Adipocyte (in vitro differentiated cells): ENCODE measurements around the gene KIAA0319L.
A peak's percentile ranks its signal among the peaks of the same experiment; 100 is the strongest.

ENCODE experiments used
- DNase-seq: peaks from one replicate; pipeline ENCODE4 v3.0.0-alpha.2; 2015; ENCODE audit warnings: low read depth
- H3K27me3 ChIP-seq: replicated peaks from 2 replicates; pipeline ENCODE4 v1.7.0; 2013; ENCODE audit warnings: mild to moderate bottlenecking, low read length, moderate library complexity; ENCODE audit not compliant: control insufficient read depth, insufficient read depth
- H3K36me3 ChIP-seq: 2 replicates; pipeline ENCODE4 v1.7.0; 2013; ENCODE audit warnings: low read length, mild to moderate bottlenecking, moderate library complexity; ENCODE audit not compliant: control insufficient read depth, insufficient read depth, severe bottlenecking
- H3K4me1 ChIP-seq: 2 replicates; pipeline ENCODE4 v1.7.0; 2013; ENCODE audit warnings: mild to moderate bottlenecking, low read length, moderate library complexity; ENCODE audit not compliant: control insufficient read depth, insufficient read depth
- H3K4me3 ChIP-seq: 2 replicates; pipeline ENCODE4 v1.7.0; 2013; ENCODE audit warnings: mild to moderate bottlenecking, low read length, moderate library complexity
- H3K9ac ChIP-seq: 2 replicates; pipeline ENCODE4 v1.7.0; 2013; ENCODE audit warnings: mild to moderate bottlenecking, low read length, moderate library complexity
- H3K9me3 ChIP-seq: 2 replicates; pipeline ENCODE4 v1.7.0; 2013; ENCODE audit warnings: mild to moderate bottlenecking, low read length, moderate library complexity; ENCODE audit not compliant: control insufficient read depth

The KIAA0319L gene

GRCh38 chr1:35560256-35561225 is 3.3 kb upstream of the KIAA0319L start:
- no peaks in the 10 kb centered on the region for H3K9me3 ChIP-seq
- DNase-seq = no peak
- H3K9ac ChIP-seq = no peak overlapping the region
- H3K36me3 ChIP-seq = peaks cover 32% of the 10 kb centered on the region
- H3K4me1 ChIP-seq = peaks cover 15% of the 10 kb centered on the region
- no peaks in the 10 kb centered on the region for H3K27me3 ChIP-seq
- H3K4me3 ChIP-seq = no peak overlapping the region

GRCh38 chr1:35559317-35559944 is 2.2 kb upstream of the KIAA0319L start:
- Histone ChIP-seq H3K4me3 (no peak overlapping the region), H3K36me3 (peaks cover 28% of the 10 kb centered on the region), H3K9ac (peak overlapping the region; percentile 23), H3K27me3 (no peaks in the 10 kb centered on the region), H3K4me1 (peaks cover 26% of the 10 kb centered on the region), H3K9me3 (no peaks in the 10 kb centered on the region)
- DNase-seq = peak; percentile 17

- Histone ChIP-seq H3K9ac (peak overlapping the region; percentile 97), H3K27me3 (no peaks in the 10 kb centered on the region), H3K36me3 (peaks cover 23% of the 10 kb centered on the region), H3K9me3 (no peaks in the 10 kb centered on the region), H3K4me3 (peak overlapping the region; percentile 96), H3K4me1 (peaks cover 34% of the 10 kb centered on the region)
- DNase-seq = peak; percentile 59
Observed at GRCh38 chr1:35558374-35559316, 1.4 kb upstream of the KIAA0319L start.

GRCh38 chr1:35557611-35558373 is 589 bp upstream of the KIAA0319L start, which contains the start of gene NCDN:
TSS of gene NCDN (plus strand) at chr1:35557799. CDS start at chr1:35558191, 392 bp downstream.
- no peaks in the 10 kb centered on the region for H3K9me3 ChIP-seq
- peak within 1 kb of the TSS; percentile 96 for H3K4me3 ChIP-seq
- no peaks in the 10 kb centered on the region for H3K27me3 ChIP-seq
- peak within 1 kb of the TSS; percentile 97 for H3K9ac ChIP-seq
- peaks cover 16% of the 10 kb centered on the region for H3K36me3 ChIP-seq
- peak; percentile 99 for DNase-seq
- H3K4me1 ChIP-seq = peaks cover 38% of the 10 kb centered on the region

- peak; percentile 19 for DNase-seq
- H3K4me3 ChIP-seq = peak overlapping the region; percentile 96
- no peaks in the 10 kb centered on the region for H3K9me3 ChIP-seq
- H3K36me3 ChIP-seq = peaks cover 15% of the 10 kb centered on the region
- H3K27me3 ChIP-seq = no peaks in the 10 kb centered on the region
- H3K4me1 ChIP-seq = peaks cover 38% of the 10 kb centered on the region
- peak overlapping the region; percentile 97 for H3K9ac ChIP-seq
Observed at GRCh38 chr1:35556484-35557117, 602 bp downstream of the KIAA0319L start.

- peak overlapping the region; percentile 96 for H3K4me3 ChIP-seq
- peak; percentile 63 for DNase-seq
- H3K27me3 ChIP-seq = no peaks in the 10 kb centered on the region
- H3K4me1 ChIP-seq = peaks cover 38% of the 10 kb centered on the region
- no peaks in the 10 kb centered on the region for H3K9me3 ChIP-seq
- peak overlapping the region; percentile 97 for H3K9ac ChIP-seq
- peaks cover 10% of the 10 kb centered on the region for H3K36me3 ChIP-seq
Observed at GRCh38 chr1:35555601-35556477, 1.4 kb downstream of the KIAA0319L start.

- peaks cover 38% of the 10 kb centered on the region for H3K4me1 ChIP-seq
- no peaks in the 10 kb centered on the region for H3K9me3 ChIP-seq
- peak overlapping the region; percentile 15 for H3K4me3 ChIP-seq
- no peaks in the 10 kb centered on the region for H3K27me3 ChIP-seq
- peaks cover 11% of the 10 kb centered on the region for H3K36me3 ChIP-seq
- no peak overlapping the region for H3K9ac ChIP-seq
- no peak for DNase-seq
Observed at GRCh38 chr1:35555212-35555584, 2.0 kb downstream of the KIAA0319L start.

- no peak for DNase-seq
- H3K9ac ChIP-seq = no peak overlapping the region
- no peaks in the 10 kb centered on the region for H3K27me3 ChIP-seq
- H3K36me3 ChIP-seq = peaks cover 17% of the 10 kb centered on the region
- H3K4me3 ChIP-seq = no peak overlapping the region
- no peaks in the 10 kb centered on the region for H3K9me3 ChIP-seq
- H3K4me1 ChIP-seq = peaks cover 38% of the 10 kb centered on the region
Observed at GRCh38 chr1:35554266-35555211, 2.7 kb downstream of the KIAA0319L start.

GRCh38 chr1:35553851-35554250 is 3.4 kb downstream of the KIAA0319L start:
- Histone ChIP-seq H3K27me3 (no peaks in the 10 kb centered on the region), H3K4me3 (no peak overlapping the region), H3K36me3 (peaks cover 22% of the 10 kb centered on the region), H3K9me3 (no peaks in the 10 kb centered on the region), H3K9ac (no peak overlapping the region), H3K4me1 (peaks cover 38% of the 10 kb centered on the region)
- DNase-seq = no peak
